Fibroblast of mammary gland (primary cell): ENCODE results near the gene LDB2.

Experiments used
- DNase-seq: peaks from one replicate; pipeline ENCODE4 v3.0.0-alpha.2; 2010; ENCODE audit warnings: low read depth
- H3K4me3 ChIP-seq: 2 replicates; pipeline ENCODE4 v1.5.1; 2011; ENCODE audit warnings: low read depth, mild to moderate bottlenecking, low read length, moderate library complexity; ENCODE audit not compliant: control insufficient read depth
- CTCF ChIP-seq: conservative IDR thresholded peaks from 2 replicates; pipeline ENCODE4 v1.5.1; 2011; ENCODE audit warnings: low read depth, low read length, inconsistent platforms; ENCODE audit not compliant: control insufficient read depth, insufficient read depth

Gene LDB2

GRCh38 chr4:16582526-16582925, 315.9 kb downstream of the LDB2 start:
- H3K4me3 ChIP-seq: no peak overlapping the region
- no peak for DNase-seq
- peak; percentile 19 for TF ChIP-seq CTCF

DNA sequence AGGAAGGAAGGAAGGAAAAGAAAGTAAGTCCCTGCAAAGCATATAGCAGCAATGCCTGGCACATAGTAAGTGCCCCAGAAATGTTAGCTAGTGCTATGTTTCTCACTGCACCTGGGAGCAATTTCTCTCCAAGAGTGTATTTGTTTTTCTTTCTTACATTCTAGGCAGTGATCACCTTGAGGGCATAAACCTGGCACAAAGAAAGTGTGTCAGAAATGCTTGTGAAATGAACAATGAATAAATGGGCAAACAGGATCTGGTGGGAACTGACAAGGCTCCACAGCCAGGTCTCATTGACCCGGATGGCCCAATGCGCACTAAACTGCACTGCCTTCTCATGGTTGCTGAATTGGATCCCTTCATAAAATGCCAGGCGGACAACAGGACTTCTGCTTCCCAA, 316.4 kb downstream of the LDB2 start:
- no peak for TF ChIP-seq CTCF
- H3K4me3 ChIP-seq: no peak overlapping the region
- no peak for DNase-seq

- no peak for TF ChIP-seq CTCF
- no peak overlapping the region for H3K4me3 ChIP-seq
- DNase-seq: no peak
These were observed 317.3 kb downstream of the LDB2 start for GRCh38 chr4:16581117-16581516.

DNA sequence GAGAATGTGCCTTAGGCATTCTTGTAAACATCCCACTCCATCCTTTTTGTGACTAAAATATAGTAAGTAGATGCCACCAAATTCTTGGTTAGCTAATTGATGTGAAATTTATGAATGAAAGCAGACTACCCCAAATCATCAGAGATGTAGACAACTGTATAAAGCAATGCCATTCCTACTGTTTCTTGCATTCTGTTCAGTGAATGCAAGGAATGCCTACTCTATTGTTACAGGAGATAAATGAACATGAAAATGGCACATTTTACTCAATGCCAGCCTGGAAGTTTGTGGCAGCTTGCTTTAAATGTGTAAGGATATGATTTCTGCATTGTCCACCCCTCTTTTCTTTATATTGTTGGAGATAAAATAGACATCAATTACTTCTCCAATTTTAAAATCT, 317.9 kb downstream of the LDB2 start:
- DNase-seq: no peak
- no peak for TF ChIP-seq CTCF
- H3K4me3 ChIP-seq: no peak overlapping the region

DNA sequence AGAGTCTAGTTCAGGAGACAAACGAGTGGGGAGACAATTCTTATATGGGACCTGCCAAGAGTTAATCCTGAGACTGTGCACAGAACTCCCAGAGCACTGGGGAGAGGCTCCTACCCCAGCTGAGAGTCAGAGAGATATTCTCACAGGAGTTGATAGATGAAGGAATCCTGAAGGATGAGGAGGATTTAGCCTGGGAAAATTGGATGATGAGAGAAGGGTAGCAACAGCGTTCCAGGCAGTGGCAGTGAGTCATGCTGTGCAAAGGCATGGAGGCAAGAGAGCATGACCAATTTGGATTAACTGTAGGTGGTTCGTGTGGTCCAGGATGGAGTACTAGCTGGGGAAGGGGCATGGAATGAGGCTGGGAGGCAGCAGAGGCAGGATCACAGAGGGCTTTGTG, 318.6 kb downstream of the LDB2 start:
- peak; percentile 60 for DNase-seq
- no peak for TF ChIP-seq CTCF
- no peak overlapping the region for H3K4me3 ChIP-seq

DNA sequence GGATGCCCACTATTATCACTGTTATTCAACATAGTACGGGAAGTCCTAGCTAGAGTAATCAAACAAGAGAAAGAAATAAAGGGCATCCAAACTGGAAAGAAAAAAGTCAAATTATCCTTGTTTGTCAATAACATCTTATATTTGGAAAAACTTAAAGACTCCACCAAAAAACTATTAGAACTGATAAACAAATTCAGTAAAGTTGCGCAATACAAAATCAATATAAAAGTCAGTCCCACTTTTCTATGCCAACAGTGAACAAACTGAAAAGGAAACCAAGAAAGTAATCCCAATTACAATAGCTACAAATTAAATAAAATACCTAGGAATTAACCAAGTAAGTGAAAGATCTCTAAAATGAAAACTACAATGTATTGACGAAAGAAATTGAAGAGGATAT, 321.3 kb downstream of the LDB2 start:
- no peak for DNase-seq
- no peak for TF ChIP-seq CTCF

GRCh38 chr4:16574981-16575380, 323.5 kb downstream of the LDB2 start:
- TF ChIP-seq CTCF: no peak
- H3K4me3 ChIP-seq: no peak overlapping the region
- no peak for DNase-seq

More for the DNA sequence above, 321.3 kb downstream of the LDB2 start:
- H3K4me3 ChIP-seq: no peak overlapping the region
